ENCODE results near the gene CD247. TPM values are rescaled to one million over a fixed set of nuclear protein-coding genes. Genes with fewer than 3 reads are reported as not detected.
A peak's percentile ranks its signal among the peaks of the same experiment; 100 is the strongest.

The CD247 gene
- total and polyA plus RNA-seq, 9 of the 15 experiments (the other 6 are each of a cell fraction or from before 2014, with no cell fraction given) = 0.08 to 0.42 (median 0.28) TPM; not detected in 5

- TF ChIP-seq CUX1 (CRISPR knock-in tag; IDR thresholded peaks at IDR 0.05) (no peak), ATF2 (CRISPR knock-in tag; IDR thresholded peaks at IDR 0.05) (no peak), MYC (IDR thresholded peaks at IDR 0.05; ENCODE audit: low read depth, low read length) (0 out of 2 replicates have a peak, but pooled peaks have one; percentile 36), MYC (CRISPR knock-in tag; IDR thresholded peaks at IDR 0.05; ENCODE audit: borderline replicate concordance, low read depth) (no peak), ZNF766 (CRISPR knock-in tag; conservative IDR thresholded peaks at IDR 0.05) (no peak), CTCF (IDR thresholded peaks at IDR 0.05 in 2 of 3, conservative IDR thresholded peaks at IDR 0.05 in 1 of 3; ENCODE audit: insufficient read depth in 2 of 3, low read depth in 1 of 3, low read length in 3 of 3) (peak; percentile 32 to 39 (median 38); a peak in 4 of 6 replicates), RAD21 (CRISPR knock-in tag; conservative IDR thresholded peaks at IDR 0.05 in 1 of 2, IDR thresholded peaks at IDR 0.05 in 1 of 2) (peak in 1 of 2 experiments; percentile 49; a peak in 2 of 4 replicates), ZNF518B (CRISPR knock-in tag; IDR thresholded peaks at IDR 0.05) (no peak)
These were observed 78.9 kb downstream of the CD247 start (continued) for GRCh38 chr1:167439301-167439988.
